ENCODE measurements around the gene DDC.

- TF ChIP-seq CTCF (IDR thresholded peaks at IDR 0.05) = no peak
- TF ChIP-seq POLR2AphosphoS5 (IDR thresholded peaks at IDR 0.05) = no peak
- TF ChIP-seq POLR2A (IDR thresholded peaks at IDR 0.05) = no peak
These were observed 62.3 kb downstream of the DDC start for GRCh38 chr7:50502947-50503346.
